HG02759 (cell line): ENCODE measurements around the gene SMIM31.

ENCODE experiments used
- ATAC-seq: cut with Tn5 transposase; IDR thresholded peaks from one replicate; pipeline ENCODE4 v1.9.1; 2021; ENCODE audit warnings: mild to moderate bottlenecking, moderate library complexity; ENCODE audit not compliant: unreplicated experiment

Gene SMIM31

GRCh38 chr4:164753873-164754488 is at the start of gene SMIM31:
Gene SMIM31, plus strand, starts transcription at chr4:164754131. Its CDS starts 16,313 bp downstream, at chr4:164770444.
- no peak for ATAC-seq

- no peak for ATAC-seq
Measured at GRCh38 chr4:164706675-164707074, 47.3 kb upstream of the SMIM31 start.

GRCh38 chr4:164716901-164717300 is 37.0 kb upstream of the SMIM31 start:
- peak; percentile 58 for ATAC-seq

GRCh38 chr4:164718827-164719226 is 35.1 kb upstream of the SMIM31 start:
- ATAC-seq, result no peak

- ATAC-seq, result no peak
Measured at GRCh38 chr4:164725066-164725465, 28.9 kb upstream of the SMIM31 start.

GRCh38 chr4:164730705-164731393 is 23.1 kb upstream of the SMIM31 start:
- ATAC-seq, result no peak

- peak; percentile 86 for ATAC-seq
Measured at GRCh38 chr4:164731827-164732474, 22.0 kb upstream of the SMIM31 start.

GRCh38 chr4:164734484-164734883 is 19.4 kb upstream of the SMIM31 start:
- no peak for ATAC-seq

- no peak for ATAC-seq
Measured at GRCh38 chr4:164748375-164748774, 5.6 kb upstream of the SMIM31 start.

- ATAC-seq, result no peak
Measured at GRCh38 chr4:164755432-164755831, 1.5 kb downstream of the SMIM31 start.

GRCh38 chr4:164756686-164757085 is 2.8 kb downstream of the SMIM31 start:
- no peak for ATAC-seq

GRCh38 chr4:164761241-164761640 is 7.3 kb downstream of the SMIM31 start:
- ATAC-seq, result no peak

- no peak for ATAC-seq
Measured at GRCh38 chr4:164761746-164762275, 7.9 kb downstream of the SMIM31 start.

GRCh38 chr4:164765096-164765495 is 11.2 kb downstream of the SMIM31 start:
- ATAC-seq, result no peak

- no peak for ATAC-seq
Measured at GRCh38 chr4:164765833-164766232, 11.9 kb downstream of the SMIM31 start.

- no peak for ATAC-seq
Measured at GRCh38 chr4:164768516-164768915, 14.6 kb downstream of the SMIM31 start.

- ATAC-seq, result no peak
Measured at GRCh38 chr4:164770010-164770724, 16.2 kb downstream of the SMIM31 start.

GRCh38 chr4:164771088-164771487 is 17.2 kb downstream of the SMIM31 start:
- no peak for ATAC-seq

GRCh38 chr4:164772076-164772475 is 18.1 kb downstream of the SMIM31 start:
- no peak for ATAC-seq

GRCh38 chr4:164779080-164779479 is 25.1 kb downstream of the SMIM31 start:
- ATAC-seq, result no peak

- peak; percentile 75 for ATAC-seq
Measured at GRCh38 chr4:164779811-164780216, 25.9 kb downstream of the SMIM31 start.
